Naive B cell (primary cell): Measurements from ENCODE around the gene CWF19L2. TPM values are rescaled to one million over a fixed set of nuclear protein-coding genes. Genes with fewer than 3 reads are reported as not detected.
"Not testable (repeated sequence)": the region's sequence is repeated elsewhere in the genome, so short reads cannot be mapped to it uniquely, and the experiment has no call there.

Source experiments
- ATAC-seq, 2 donors: fragments of 150-1000 bp; cut with Tn5 transposase; 2 replicates each; pipeline ENCODE4 v1.10.0; 2021; ENCODE audit warnings: low read depth in 2 of 2, mild to moderate bottlenecking in 2 of 2, moderate library complexity in 2 of 2
- DNase-seq: peaks from one replicate; pipeline ENCODE4 v3.0.0; 2022
- H3K27ac Mint-ChIP-seq, 6 donors: one replicate each; pipeline ENCODE4 v1.8.0; 2020 to 2022; ENCODE audit warnings: mild to moderate bottlenecking in 6 of 6, mixed read lengths in 6 of 6, moderate library complexity in 5 of 6, inconsistent platforms in 2 of 6
- H3K27me3 Mint-ChIP-seq, 3 donors: one replicate each; pipeline ENCODE4 v1.8.0; 2021 to 2022; ENCODE audit warnings: mixed read lengths in 3 of 3, mild to moderate bottlenecking in 1 of 3
- H3K36me3 Mint-ChIP-seq, 2 donors: one replicate each; pipeline ENCODE4 v1.8.0; 2020 to 2022; ENCODE audit warnings: mixed read lengths in 2 of 2, inconsistent platforms in 1 of 2, mild to moderate bottlenecking in 1 of 2
- H3K4me1 Mint-ChIP-seq, 3 donors: one replicate each; pipeline ENCODE4 v1.8.0; 2020 to 2022; ENCODE audit warnings: mixed read lengths in 3 of 3, inconsistent platforms in 1 of 3, mild to moderate bottlenecking in 1 of 3, moderate library complexity in 1 of 3
- H3K4me3 Mint-ChIP-seq, 8 donors: one replicate each; pipeline ENCODE4 v1.8.0; 2020 to 2022; ENCODE audit warnings: mild to moderate bottlenecking in 8 of 8, mixed read lengths in 8 of 8, moderate library complexity in 8 of 8, inconsistent platforms in 2 of 8
- H3K9me3 Mint-ChIP-seq, 7 donors: one replicate each; pipeline ENCODE4 v1.8.0; 2020 to 2022; ENCODE audit warnings: mixed read lengths in 7 of 7, mild to moderate bottlenecking in 5 of 7, inconsistent platforms in 2 of 7, moderate library complexity in 1 of 7
- polyA plus RNA-seq, 6 donors: library from polyadenylated mRNA; unstranded; fragments of 300-500 nt; fragmentation: Illumina TruSeq; gene quantifications; one replicate each; pipeline ENCODE4 v1.2.3, GENCODE V29; 2021; ENCODE audit warnings: low read depth in 6 of 6

Gene CWF19L2
- polyA plus RNA-seq, 6 donors from 2014 or later: 5.3 to 12.3 (median 10.1) TPM

- Mint-ChIP-seq H3K27ac (no peak overlapping the region), H3K4me3 (no peak overlapping the region), H3K27me3 (no peaks in the 10 kb centered on the region), H3K4me1 (no peaks in the 10 kb centered on the region), H3K9me3 (peaks cover 0 to 1% (median under 1%) of the 10 kb centered on the region in 7 donors), H3K36me3 (peaks cover 23 to 47% of the 10 kb centered on the region in 2 donors)
- DNase-seq (no peak), ATAC-seq (no peak)
These were observed 48.8 kb downstream of the CWF19L2 start for GRCh38 chr11:107408762-107409211.

DNA sequence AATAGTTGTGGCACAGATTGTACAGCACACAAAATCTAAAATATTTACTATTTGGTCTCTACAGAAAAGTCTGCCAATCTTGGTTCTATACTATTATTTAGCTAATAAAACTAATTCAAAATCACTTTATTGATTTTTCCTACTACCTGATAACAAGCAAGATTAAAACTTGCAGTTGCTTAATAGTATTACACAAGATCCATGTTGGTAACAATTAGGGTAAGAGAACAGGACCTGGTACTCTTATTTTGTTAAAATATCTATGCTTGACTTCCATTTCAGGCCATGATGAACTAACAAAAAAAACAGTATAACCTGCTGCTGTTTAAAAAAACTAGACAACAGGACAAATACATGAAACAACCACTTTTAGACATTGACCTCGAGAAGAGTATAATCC is 52.4 kb downstream of the CWF19L2 start:
- no peak for DNase-seq
- Mint-ChIP-seq H3K27ac (no peak overlapping the region), H3K27me3 (no peaks in the 10 kb centered on the region), H3K36me3 (peaks cover 42 to 53% of the 10 kb centered on the region in 2 donors), H3K4me3 (no peak overlapping the region), H3K4me1 (peaks cover 0 to 5% (median 3%) of the 10 kb centered on the region in 3 donors), H3K9me3 (peaks cover 6 to 15% (median 13%) of the 10 kb centered on the region in 7 donors)
- ATAC-seq: no peak

- H3K9me3 Mint-ChIP-seq: peaks cover 11 to 29% (median 26%) of the 10 kb centered on the region in 7 donors
- H3K27ac Mint-ChIP-seq, H3K27me3 Mint-ChIP-seq, DNase-seq, ATAC-seq, H3K4me3 Mint-ChIP-seq, H3K4me1 Mint-ChIP-seq: not testable (repeated sequence)
- H3K36me3 Mint-ChIP-seq: peaks cover 55 to 71% of the 10 kb centered on the region in 2 donors
These were observed 56.5 kb downstream of the CWF19L2 start for GRCh38 chr11:107401131-107401530.

DNA sequence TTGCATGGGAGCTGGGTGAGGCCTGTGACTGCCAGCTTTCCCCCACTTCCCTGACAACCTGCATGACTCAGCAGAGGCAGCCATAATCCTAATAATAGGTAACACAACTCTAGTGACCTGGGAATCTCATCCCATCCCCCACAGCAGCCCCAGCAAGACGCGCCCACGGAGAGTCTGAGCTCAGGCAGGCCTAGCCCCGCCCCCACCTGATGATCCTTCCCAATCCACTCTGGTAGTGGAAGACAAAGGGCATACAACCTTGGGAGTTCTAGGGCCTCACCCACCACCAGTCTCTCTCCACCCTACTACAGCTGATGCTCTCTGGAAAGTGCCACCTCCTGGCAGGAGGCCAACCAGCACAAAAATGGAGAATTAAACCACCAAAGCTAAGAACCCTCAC is 60.3 kb downstream of the CWF19L2 start:
- DNase-seq (no peak), ATAC-seq (no peak)
- Mint-ChIP-seq H3K27me3 (no peaks in the 10 kb centered on the region), H3K36me3 (peaks cover 44 to 51% of the 10 kb centered on the region in 2 donors), H3K4me3 (no peak overlapping the region), H3K4me1 (peaks cover 0 to 11% (median 5%) of the 10 kb centered on the region in 3 donors), H3K9me3 (peaks cover 4 to 22% (median 16%) of the 10 kb centered on the region in 7 donors), H3K27ac (peak overlapping the region in 1 of 6 donors; percentile 48)

- H3K36me3 Mint-ChIP-seq: peaks cover 38 to 44% of the 10 kb centered on the region in 2 donors
- H3K4me1 Mint-ChIP-seq: peaks cover 0 to 3% (median 0%) of the 10 kb centered on the region in 3 donors
- H3K9me3 Mint-ChIP-seq: no peaks in the 10 kb centered on the region
- no peak overlapping the region for H3K4me3 Mint-ChIP-seq
- H3K27ac Mint-ChIP-seq: no peak overlapping the region
- no peak for DNase-seq
- no peaks in the 10 kb centered on the region for H3K27me3 Mint-ChIP-seq
- ATAC-seq: no peak
These were observed 65.0 kb downstream of the CWF19L2 start for GRCh38 chr11:107392611-107393010.

- H3K36me3 Mint-ChIP-seq: peaks cover 44 to 48% of the 10 kb centered on the region in 2 donors
- H3K27me3 Mint-ChIP-seq, H3K4me1 Mint-ChIP-seq: not testable (repeated sequence)
These were observed 66.9 kb downstream of the CWF19L2 start for GRCh38 chr11:107390701-107391100.

GRCh38 chr11:107387666-107388065 is 70.0 kb downstream of the CWF19L2 start:
- Mint-ChIP-seq H3K27ac (peak overlapping the region in 1 of 6 donors; percentile 89), H3K9me3 (no peaks in the 10 kb centered on the region), H3K36me3 (peaks cover 44 to 48% of the 10 kb centered on the region in 2 donors), H3K4me1 (peaks cover 4 to 6% (median 6%) of the 10 kb centered on the region in 3 donors), H3K27me3 (no peaks in the 10 kb centered on the region), H3K4me3 (no peak overlapping the region)
- ATAC-seq: no peak
- DNase-seq: no peak

More at GRCh38 chr11:107390701-107391100, 66.9 kb downstream of the CWF19L2 start:
- not testable (repeated sequence) for DNase-seq, H3K9me3 Mint-ChIP-seq, ATAC-seq, H3K4me3 Mint-ChIP-seq
- peak overlapping the region in 1 of 6 donors; percentile 8 for H3K27ac Mint-ChIP-seq

GRCh38 chr11:107385361-107385981 is 72.2 kb downstream of the CWF19L2 start:
- ATAC-seq (no peak), DNase-seq (no peak)
- Mint-ChIP-seq H3K27me3 (no peaks in the 10 kb centered on the region), H3K36me3 (peaks cover 27 to 35% of the 10 kb centered on the region in 2 donors), H3K9me3 (no peaks in the 10 kb centered on the region), H3K4me1 (peaks cover 4 to 6% (median 6%) of the 10 kb centered on the region in 3 donors), H3K4me3 (no peak overlapping the region), H3K27ac (no peak overlapping the region)

DNA sequence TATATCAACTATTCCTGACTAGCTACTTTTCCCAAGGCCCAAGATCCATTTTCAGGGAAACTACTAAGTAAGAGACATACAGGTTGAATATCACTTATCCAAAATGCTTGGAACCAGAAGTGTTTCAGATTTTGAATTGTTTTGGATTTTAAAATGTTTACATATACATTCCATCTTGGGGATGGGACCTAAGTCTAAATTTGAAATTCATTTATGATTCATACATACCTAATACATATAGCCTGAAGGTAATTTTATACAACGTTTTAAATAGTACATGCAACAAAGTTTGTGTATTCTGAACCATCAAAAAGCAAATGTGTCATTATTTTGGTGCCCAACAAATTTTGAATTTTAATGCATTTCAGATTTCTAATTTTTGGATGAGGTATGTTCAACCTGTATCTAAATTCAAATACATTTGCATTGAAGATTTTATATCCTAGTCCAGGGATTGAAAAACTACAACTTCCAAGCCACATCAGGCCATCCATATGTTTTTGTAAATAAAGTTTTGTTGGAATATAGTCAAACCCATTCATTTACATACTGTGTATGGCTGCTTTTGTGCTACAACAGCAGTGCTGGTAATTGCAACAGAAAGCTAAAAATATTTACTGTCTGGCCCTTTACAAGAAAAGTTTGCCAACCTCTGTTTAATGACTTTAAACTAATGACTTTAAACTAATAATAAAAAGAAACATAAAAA is 73.3 kb downstream of the CWF19L2 start:
- ATAC-seq (no peak), DNase-seq (no peak)
- Mint-ChIP-seq H3K27ac (no peak overlapping the region), H3K9me3 (no peaks in the 10 kb centered on the region), H3K4me3 (no peak overlapping the region), H3K27me3 (no peaks in the 10 kb centered on the region), H3K4me1 (peaks cover 4 to 6% (median 6%) of the 10 kb centered on the region in 3 donors), H3K36me3 (peaks cover 15 to 30% of the 10 kb centered on the region in 2 donors)

- peaks cover 2 to 9% (median 7%) of the 10 kb centered on the region in 3 donors for H3K4me1 Mint-ChIP-seq
- H3K36me3 Mint-ChIP-seq: peaks cover 9 to 25% of the 10 kb centered on the region in 2 donors
- peaks cover 0 to 9% (median 3%) of the 10 kb centered on the region in 7 donors for H3K9me3 Mint-ChIP-seq
- no peak overlapping the region for H3K4me3 Mint-ChIP-seq
- no peak for ATAC-seq
- no peak overlapping the region for H3K27ac Mint-ChIP-seq
- H3K27me3 Mint-ChIP-seq: no peaks in the 10 kb centered on the region
- DNase-seq: no peak
These were observed 85.2 kb downstream of the CWF19L2 start for GRCh38 chr11:107372439-107372838.

GRCh38 chr11:107370390-107370789 is 87.2 kb downstream of the CWF19L2 start:
- DNase-seq (no peak), ATAC-seq (no peak)
- Mint-ChIP-seq H3K27me3 (no peaks in the 10 kb centered on the region), H3K27ac (no peak overlapping the region), H3K4me1 (peaks cover 2 to 9% (median 7%) of the 10 kb centered on the region in 3 donors), H3K9me3 (peaks cover 0 to 9% (median 3%) of the 10 kb centered on the region in 7 donors), H3K4me3 (no peak overlapping the region), H3K36me3 (peaks cover 9 to 25% of the 10 kb centered on the region in 2 donors)

GRCh38 chr11:107359701-107360100 is 97.9 kb downstream of the CWF19L2 start:
- H3K4me3 Mint-ChIP-seq: no peak overlapping the region
- peaks cover 2 to 16% (median 5%) of the 10 kb centered on the region in 7 donors for H3K9me3 Mint-ChIP-seq
- no peak overlapping the region for H3K27ac Mint-ChIP-seq
- ATAC-seq: no peak
- H3K4me1 Mint-ChIP-seq: peaks cover 0 to 16% (median 14%) of the 10 kb centered on the region in 3 donors
- no peak for DNase-seq
- peaks cover 33 to 36% of the 10 kb centered on the region in 2 donors for H3K36me3 Mint-ChIP-seq
- no peaks in the 10 kb centered on the region for H3K27me3 Mint-ChIP-seq

DNA sequence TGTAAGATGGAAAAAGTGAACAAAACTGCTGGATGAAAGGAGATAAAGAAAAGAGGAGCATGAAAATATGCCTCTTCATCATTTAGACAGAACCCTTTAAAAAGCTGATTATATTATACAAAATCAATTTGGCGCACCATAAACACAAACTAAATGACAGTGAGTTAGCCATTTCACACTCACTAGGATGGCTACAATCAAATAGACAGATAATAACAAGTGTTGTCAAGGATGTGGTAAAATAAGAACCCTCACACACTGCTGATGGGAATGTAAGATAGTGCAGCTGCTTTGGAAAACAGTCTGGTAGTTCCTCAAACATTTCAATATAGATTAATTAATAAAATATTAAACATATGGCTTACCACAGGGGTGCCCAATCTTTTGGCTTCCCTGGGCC is 99.7 kb downstream of the CWF19L2 start:
- peaks cover 33 to 52% of the 10 kb centered on the region in 2 donors for H3K36me3 Mint-ChIP-seq
- ATAC-seq (no peak), DNase-seq (no peak)
- peaks cover 0 to 16% (median 14%) of the 10 kb centered on the region in 3 donors for H3K4me1 Mint-ChIP-seq
- H3K4me3 Mint-ChIP-seq: no peak overlapping the region
- H3K27me3 Mint-ChIP-seq: no peaks in the 10 kb centered on the region
- peaks cover 2 to 16% (median 5%) of the 10 kb centered on the region in 7 donors for H3K9me3 Mint-ChIP-seq
- no peak overlapping the region for H3K27ac Mint-ChIP-seq

DNA sequence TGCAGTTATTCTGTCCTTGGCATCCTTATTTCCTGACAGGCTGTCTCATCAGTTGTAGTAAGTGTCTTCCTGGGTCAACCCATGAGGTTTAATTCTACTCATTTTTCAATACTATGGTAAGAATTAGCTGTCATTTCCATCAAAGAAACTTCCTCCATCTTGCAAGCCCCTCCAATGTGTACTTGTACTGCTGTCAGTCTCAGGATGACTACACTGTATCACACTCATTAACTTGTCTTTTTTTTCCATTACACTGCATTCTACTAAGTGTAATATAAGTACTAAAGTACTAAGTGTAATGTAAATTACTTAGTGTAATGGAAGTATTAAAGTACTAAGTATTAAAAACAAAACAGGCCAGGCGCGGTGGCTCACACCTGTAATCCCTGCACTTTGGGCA is 102.8 kb downstream of the CWF19L2 start:
- Mint-ChIP-seq H3K27ac (no peak overlapping the region), H3K36me3 (peaks cover 24 to 46% of the 10 kb centered on the region in 2 donors), H3K27me3 (no peaks in the 10 kb centered on the region), H3K4me1 (peaks cover 0 to 11% (median 6%) of the 10 kb centered on the region in 3 donors), H3K4me3 (no peak overlapping the region), H3K9me3 (peaks cover 0 to 2% (median 0%) of the 10 kb centered on the region in 7 donors)
- DNase-seq: no peak
- no peak for ATAC-seq
